IgD-negative memory B cell (primary cell): ENCODE measurements around the gene TMEM145. TPM values are rescaled to one million over a fixed set of nuclear protein-coding genes. Genes with fewer than 3 reads are reported as not detected.

Experiments
- H3K27ac Mint-ChIP-seq, 3 donors: one replicate each; pipeline ENCODE4 v1.8.0; 2020 to 2022; ENCODE audit warnings: mild to moderate bottlenecking in 3 of 3, mixed read lengths in 3 of 3, moderate library complexity in 1 of 3
- H3K27me3 Mint-ChIP-seq: one replicate; pipeline ENCODE4 v1.8.0; 2021; ENCODE audit warnings: mixed read lengths
- H3K36me3 Mint-ChIP-seq: one replicate; pipeline ENCODE4 v1.8.0; 2020; ENCODE audit warnings: mild to moderate bottlenecking, mixed read lengths
- H3K4me1 Mint-ChIP-seq, 3 donors: one replicate each; pipeline ENCODE4 v1.8.0; 2020 to 2022; ENCODE audit warnings: mixed read lengths in 3 of 3, mild to moderate bottlenecking in 1 of 3
- H3K4me3 Mint-ChIP-seq, 4 donors: one replicate each; pipeline ENCODE4 v1.8.0; 2020 to 2022; ENCODE audit warnings: mild to moderate bottlenecking in 4 of 4, mixed read lengths in 4 of 4, moderate library complexity in 3 of 4
- H3K9me3 Mint-ChIP-seq, 3 donors: one replicate each; pipeline ENCODE4 v1.8.0; 2020 to 2021; ENCODE audit warnings: mixed read lengths in 3 of 3, mild to moderate bottlenecking in 1 of 3
- polyA plus RNA-seq: library from polyadenylated mRNA; unstranded; fragments of 300-500 nt; fragmentation: Illumina TruSeq; gene quantifications from one replicate; pipeline ENCODE4 v1.2.3, GENCODE V29; 2021

Gene TMEM145
- polyA plus RNA-seq, 1 donor from 2014 or later, result not detected

DNA sequence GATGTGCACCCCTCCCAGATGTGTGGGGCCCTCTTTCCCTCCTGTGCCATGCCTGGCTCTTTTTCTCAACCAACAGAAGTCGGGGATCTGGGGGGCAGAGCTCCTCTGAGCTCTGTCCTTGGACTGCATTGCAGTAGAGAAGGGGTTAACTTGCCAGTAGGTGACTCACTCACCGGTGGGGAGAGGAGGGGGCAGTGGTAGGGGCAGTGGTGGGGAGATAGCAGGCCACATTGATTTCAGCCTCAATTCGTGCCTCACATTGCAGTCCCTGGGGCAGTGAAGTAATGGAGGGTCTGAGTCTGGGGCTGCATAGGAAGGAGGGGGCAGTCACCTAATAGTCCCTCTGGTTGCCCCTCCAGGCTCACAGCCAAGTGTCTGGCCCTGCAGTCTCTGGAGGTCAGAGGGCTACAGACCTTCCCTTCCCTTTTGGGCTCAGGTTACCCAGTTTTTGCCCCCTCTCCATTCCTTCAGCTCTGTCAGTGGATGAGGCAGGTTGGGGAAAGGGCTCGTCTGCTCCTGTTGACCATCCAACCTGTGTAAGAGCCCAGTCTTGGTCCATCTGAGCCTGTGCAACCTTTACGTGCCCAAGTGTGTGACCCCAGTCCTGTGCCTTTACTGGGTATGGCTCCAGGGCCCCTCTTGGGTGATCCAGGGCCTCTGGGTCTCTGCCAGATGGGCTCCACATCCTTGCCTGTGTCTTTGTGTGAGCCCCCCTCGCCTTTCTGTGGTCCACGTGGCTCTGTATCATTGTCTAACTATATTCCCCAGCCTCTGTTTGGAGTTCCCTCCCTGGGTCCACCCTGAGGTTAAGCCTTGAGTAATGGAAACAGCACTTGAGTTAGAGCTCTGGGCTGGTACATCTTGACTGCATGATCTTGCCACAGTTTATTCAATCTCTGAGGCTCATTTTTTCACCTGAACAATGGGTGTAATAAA lies 31.0 kb upstream of the TMEM145 start:
- Mint-ChIP-seq H3K9me3 (no peaks in the 10 kb centered on the region), H3K4me1 (peaks cover 0 to 41% (median 30%) of the 10 kb centered on the region in 3 donors), H3K27ac (peak overlapping the region in 1 of 3 donors; percentile 94), H3K27me3 (no peaks in the 10 kb centered on the region), H3K4me3 (peak overlapping the region in 3 of 4 donors; percentile 74 to 81 (median 81)), H3K36me3 (peaks cover 4% of the 10 kb centered on the region)

DNA sequence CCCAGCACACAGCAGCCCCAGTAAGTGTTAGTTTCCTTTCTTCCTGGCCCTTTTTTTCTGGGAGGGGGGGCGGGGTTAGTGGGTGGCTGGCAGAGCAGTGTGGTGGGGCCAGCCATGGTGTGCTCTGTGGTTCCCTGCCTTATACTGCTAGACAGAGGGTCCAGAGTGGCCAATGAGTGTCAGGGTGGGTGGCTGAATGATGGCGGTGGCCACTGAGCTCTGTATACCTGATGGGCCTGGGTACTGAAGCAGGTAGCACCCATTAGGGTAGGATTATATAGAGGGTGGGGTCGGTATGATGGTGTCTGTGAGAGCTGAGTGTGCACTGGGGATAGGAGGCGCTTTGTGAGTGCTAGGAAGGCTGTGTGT lies 30.3 kb upstream of the TMEM145 start:
- peaks cover 0 to 41% (median 30%) of the 10 kb centered on the region in 3 donors for H3K4me1 Mint-ChIP-seq
- H3K4me3 Mint-ChIP-seq, result peak overlapping the region in 2 of 4 donors; percentile 74
- H3K27ac Mint-ChIP-seq, result peak overlapping the region in 1 of 3 donors; percentile 94
- no peaks in the 10 kb centered on the region for H3K9me3 Mint-ChIP-seq
- H3K27me3 Mint-ChIP-seq, result no peaks in the 10 kb centered on the region
- H3K36me3 Mint-ChIP-seq, result peaks cover 4% of the 10 kb centered on the region

DNA sequence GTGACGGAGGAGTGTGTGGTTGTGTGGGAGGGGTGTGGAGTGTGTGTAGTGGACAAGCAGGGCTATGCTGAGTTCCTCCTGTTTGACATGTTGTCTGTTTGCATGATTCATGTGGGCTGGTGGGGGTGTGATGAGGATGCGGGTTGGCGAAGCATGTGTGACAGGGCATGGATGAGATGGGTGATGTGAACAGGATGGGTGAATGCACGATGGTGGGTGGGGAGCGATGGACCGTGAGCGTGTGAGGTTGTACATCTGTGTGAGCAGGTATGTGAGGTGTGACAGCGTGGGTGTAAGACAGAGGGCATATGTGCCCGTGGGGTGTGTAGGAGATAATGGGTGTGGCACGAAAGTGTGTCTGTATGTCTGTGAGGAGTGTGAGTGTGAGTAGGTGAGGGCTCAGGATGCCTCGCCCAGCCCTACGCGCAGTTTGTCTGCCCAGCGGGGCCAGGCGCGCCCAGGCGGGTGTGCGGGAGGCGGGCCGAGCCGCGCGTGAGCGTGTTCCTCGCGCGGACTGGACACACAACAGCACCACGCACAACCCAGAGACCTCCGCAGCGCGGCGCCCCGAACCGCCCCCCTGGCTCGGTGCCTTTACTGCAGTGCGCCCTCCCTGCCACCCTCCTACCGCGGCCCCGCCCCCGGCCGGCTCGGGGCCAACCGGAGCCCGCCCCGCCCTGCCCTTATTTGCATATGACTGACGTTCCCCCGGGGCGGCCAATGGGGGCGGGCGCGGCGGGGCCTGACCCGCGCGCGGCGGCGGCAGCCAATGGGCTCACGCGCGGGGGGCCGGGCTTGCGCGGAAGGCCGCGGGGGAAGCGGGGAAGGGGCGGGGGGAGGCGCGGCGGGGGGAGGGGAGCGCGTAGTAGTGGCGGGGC lies 29.7 kb upstream of the TMEM145 start:
- H3K9me3 Mint-ChIP-seq, result no peaks in the 10 kb centered on the region
- no peak overlapping the region for H3K4me3 Mint-ChIP-seq
- no peaks in the 10 kb centered on the region for H3K27me3 Mint-ChIP-seq
- H3K27ac Mint-ChIP-seq, result no peak overlapping the region
- H3K36me3 Mint-ChIP-seq, result peaks cover 4% of the 10 kb centered on the region
- peaks cover 0 to 41% (median 32%) of the 10 kb centered on the region in 3 donors for H3K4me1 Mint-ChIP-seq

DNA sequence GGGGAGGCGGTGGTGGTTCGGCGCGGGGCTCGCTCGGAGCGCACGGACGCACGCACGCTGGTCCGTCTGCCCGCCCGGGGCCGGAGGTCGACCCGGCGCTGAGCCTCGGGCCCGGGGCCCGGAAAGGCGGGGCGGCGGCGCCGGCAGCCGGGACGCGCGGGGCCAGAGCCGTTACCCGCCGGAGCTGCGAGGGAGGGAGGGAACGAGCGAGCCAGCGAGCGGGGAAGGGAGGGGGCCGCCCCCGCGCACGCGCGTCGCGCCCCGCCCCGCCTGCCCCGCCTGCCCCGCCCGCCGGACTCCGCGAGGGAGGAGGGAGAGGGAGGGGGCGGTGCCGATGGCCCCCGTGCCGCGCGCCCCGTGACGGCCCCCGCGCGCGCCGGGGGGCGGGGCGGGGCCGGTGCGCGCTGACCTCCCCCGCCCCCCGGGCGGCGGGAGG lies 29.0 kb upstream of the TMEM145 start:
- H3K9me3 Mint-ChIP-seq, result no peaks in the 10 kb centered on the region

DNA sequence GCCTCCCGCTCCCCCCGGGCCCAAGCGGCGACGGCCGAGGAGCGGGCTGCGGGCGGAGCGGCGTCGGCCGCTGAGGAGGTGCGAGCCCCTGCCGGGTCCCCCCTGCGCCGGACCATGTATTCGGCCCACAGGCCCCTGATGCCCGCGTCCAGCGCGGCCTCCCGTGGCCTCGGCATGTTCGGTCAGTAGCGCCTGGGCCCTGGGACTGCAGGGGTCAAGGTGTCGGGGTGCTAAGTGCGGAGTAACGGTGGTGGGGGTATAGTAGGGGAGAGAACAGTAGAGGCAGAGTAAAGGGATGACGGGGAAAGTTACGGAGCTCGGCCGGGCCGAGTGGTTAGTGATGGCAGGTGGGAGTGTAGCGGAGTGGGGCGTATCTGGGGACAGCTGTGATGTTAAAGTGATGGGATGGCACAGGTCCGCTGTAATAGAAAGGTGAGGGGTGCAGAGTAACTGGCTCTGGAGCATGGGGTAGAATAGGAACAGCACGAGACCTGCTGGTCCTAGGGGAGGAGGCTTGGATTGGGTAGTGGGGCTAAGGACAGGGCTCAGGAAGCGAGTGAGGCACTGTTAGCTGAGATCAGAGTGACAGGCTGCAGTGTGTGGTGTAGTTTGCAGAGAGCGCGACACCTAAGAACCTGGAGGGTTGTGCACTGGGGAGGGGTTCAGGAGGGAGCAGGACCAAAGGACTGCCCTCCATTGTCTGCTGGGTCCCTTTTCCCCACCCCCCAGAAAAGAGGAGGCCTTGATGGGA lies 28.3 kb upstream of the TMEM145 start:
- H3K27me3 Mint-ChIP-seq, result no peaks in the 10 kb centered on the region
- no peaks in the 10 kb centered on the region for H3K9me3 Mint-ChIP-seq
- H3K4me1 Mint-ChIP-seq, result peaks cover 0 to 29% (median 26%) of the 10 kb centered on the region in 3 donors
- peaks cover 4% of the 10 kb centered on the region for H3K36me3 Mint-ChIP-seq
- peak overlapping the region; percentile 77 to 95 (median 92) for H3K4me3 Mint-ChIP-seq
- peak overlapping the region; percentile 82 to 95 (median 93) for H3K27ac Mint-ChIP-seq

More for the DNA sequence above, 29.0 kb upstream of the TMEM145 start:
- Mint-ChIP-seq H3K27ac (no peak overlapping the region), H3K4me3 (no peak overlapping the region), H3K36me3 (peaks cover 4% of the 10 kb centered on the region), H3K27me3 (no peaks in the 10 kb centered on the region), H3K4me1 (peaks cover 0 to 35% (median 32%) of the 10 kb centered on the region in 3 donors)

DNA sequence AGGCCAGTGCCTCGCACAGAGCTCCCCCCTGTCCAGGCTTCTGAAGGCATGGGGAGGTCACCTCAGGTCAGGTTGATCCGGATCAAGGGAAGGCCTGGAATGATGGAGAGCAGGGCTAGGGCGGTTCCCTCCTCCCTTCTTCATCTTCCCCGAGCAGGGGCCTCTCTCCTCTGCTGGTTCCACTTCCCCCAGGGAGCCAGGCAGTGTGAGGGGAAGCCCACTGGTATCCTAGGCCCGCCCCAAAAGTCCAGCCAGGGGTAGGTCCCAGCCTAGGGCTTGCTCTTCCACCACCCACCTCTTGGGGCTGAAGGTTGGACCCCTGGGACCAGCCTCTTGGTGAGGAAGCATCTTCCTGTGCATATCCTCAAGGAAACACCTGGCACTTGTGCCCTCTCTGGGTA lies 27.6 kb upstream of the TMEM145 start:
- Mint-ChIP-seq H3K27me3 (no peaks in the 10 kb centered on the region), H3K9me3 (no peaks in the 10 kb centered on the region), H3K27ac (peak overlapping the region in 2 of 3 donors; percentile 82 to 93), H3K4me3 (peak overlapping the region; percentile 77 to 95 (median 92)), H3K36me3 (peaks cover 4% of the 10 kb centered on the region), H3K4me1 (peaks cover 0 to 29% (median 26%) of the 10 kb centered on the region in 3 donors)

DNA sequence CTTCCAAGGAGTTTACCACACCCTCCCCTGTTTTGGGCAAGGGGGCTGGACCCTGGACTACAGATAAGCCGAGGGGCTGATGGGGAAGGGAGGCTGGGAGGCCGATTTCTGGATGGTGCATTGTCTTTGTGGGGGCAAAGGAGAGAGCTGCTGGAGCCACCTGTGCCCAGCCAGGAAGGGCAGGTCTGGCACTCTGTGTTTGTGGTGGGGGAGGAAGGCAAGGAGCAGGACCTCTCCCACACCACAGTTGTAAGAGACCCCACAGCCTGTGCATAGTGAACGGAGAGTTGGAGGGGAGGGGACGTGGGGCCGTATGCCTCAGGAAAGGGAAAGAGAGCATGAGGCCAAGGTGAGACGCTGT lies 27.1 kb upstream of the TMEM145 start:
- H3K4me1 Mint-ChIP-seq, result peaks cover 0 to 29% (median 26%) of the 10 kb centered on the region in 3 donors
- peaks cover 4% of the 10 kb centered on the region for H3K36me3 Mint-ChIP-seq
- no peaks in the 10 kb centered on the region for H3K9me3 Mint-ChIP-seq
- peak overlapping the region; percentile 77 to 95 (median 92) for H3K4me3 Mint-ChIP-seq
- H3K27ac Mint-ChIP-seq, result peak overlapping the region; percentile 81 to 84 (median 82)
- no peaks in the 10 kb centered on the region for H3K27me3 Mint-ChIP-seq

DNA sequence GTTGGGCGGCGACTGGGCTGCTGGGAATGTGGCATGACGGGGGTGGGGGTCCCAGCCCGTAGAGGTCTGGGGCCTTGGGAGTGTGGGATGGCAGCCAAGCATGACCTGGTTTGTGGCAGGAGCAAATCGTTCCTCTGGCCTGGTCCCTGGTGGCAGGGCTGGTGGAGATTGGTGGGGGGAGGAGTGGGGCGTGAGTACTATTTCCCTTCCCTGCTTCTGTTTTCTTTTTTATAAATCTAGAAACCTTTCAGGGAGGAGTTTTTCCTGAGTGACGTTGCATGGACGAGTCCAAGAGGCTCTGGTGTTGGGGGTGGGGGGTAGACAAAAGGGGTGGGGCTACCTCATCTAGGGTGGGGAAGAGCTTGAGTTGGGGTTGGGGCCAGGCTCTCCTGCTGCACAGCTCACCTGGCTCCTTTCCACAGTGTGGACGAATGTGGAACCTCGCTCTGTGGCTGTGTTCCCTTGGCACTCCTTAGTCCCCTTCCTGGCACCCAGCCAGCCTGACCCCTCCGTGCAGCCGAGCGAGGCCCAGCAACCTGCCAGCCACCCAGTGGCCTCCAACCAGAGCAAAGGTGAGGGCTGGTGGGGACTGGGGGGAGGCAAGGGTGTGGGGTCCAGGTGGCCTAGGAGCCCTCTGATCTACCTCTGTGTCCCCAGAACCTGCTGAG lies 26.6 kb upstream of the TMEM145 start:
- H3K4me1 Mint-ChIP-seq, result peaks cover 0 to 28% (median 27%) of the 10 kb centered on the region in 3 donors
- peak overlapping the region; percentile 81 to 84 (median 82) for H3K27ac Mint-ChIP-seq
- H3K4me3 Mint-ChIP-seq, result peak overlapping the region; percentile 30 to 95 (median 86)
- no peaks in the 10 kb centered on the region for H3K9me3 Mint-ChIP-seq
- H3K27me3 Mint-ChIP-seq, result no peaks in the 10 kb centered on the region
- H3K36me3 Mint-ChIP-seq, result peaks cover 4% of the 10 kb centered on the region

DNA sequence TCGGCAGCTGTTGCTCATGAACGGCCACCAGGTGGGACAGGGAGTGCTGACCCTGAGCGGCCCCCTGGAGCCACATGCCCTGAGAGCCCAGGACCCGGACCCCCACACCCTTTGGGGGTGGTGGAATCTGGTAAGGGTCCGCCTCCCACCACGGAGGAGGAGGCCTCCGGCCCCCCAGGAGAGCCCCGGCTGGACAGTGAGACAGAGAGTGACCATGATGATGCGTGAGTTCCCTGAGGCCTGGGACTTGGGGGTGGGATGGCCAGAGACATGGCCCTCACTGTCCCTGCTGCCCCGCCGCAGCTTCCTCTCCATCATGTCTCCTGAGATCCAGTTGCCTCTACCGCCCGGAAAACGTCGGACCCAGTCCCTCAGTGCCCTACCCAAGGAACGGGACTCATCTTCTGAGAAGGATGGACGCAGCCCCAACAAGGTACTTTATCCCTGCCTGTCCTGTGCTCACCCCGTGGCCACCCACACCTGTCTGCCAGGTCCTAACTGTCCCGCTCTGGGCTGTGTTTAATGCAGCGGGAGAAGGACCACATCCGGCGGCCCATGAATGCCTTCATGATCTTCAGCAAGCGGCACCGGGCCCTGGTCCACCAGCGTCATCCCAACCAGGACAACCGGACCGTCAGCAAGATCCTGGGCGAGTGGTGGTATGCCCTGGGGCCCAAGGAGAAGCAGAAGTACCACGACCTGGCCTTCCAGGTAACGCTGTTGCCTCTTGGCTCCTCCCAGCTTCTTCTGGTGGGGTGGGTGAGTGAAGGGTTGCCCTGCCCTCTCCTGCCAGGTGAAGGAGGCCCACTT lies 25.9 kb upstream of the TMEM145 start:
- H3K4me3 Mint-ChIP-seq, result no peak overlapping the region
- H3K36me3 Mint-ChIP-seq, result peaks cover 4% of the 10 kb centered on the region
- no peaks in the 10 kb centered on the region for H3K27me3 Mint-ChIP-seq
- H3K4me1 Mint-ChIP-seq, result peaks cover 0 to 23% (median 21%) of the 10 kb centered on the region in 3 donors
- H3K9me3 Mint-ChIP-seq, result no peaks in the 10 kb centered on the region
- H3K27ac Mint-ChIP-seq, result no peak overlapping the region

DNA sequence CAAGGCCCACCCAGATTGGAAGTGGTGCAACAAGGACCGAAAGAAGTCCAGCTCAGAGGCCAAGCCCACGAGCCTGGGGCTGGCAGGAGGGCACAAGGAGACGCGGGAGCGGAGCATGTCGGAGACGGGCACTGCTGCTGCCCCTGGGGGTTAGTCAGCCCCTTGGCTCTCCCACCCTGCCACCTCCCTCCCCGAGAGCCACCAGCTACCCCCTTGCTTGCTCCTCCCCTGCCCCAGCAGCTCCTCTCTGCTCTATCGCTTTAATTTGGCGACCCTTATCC lies 25.3 kb upstream of the TMEM145 start:
- Mint-ChIP-seq H3K36me3 (peaks cover 4% of the 10 kb centered on the region), H3K9me3 (no peaks in the 10 kb centered on the region), H3K4me3 (no peak overlapping the region), H3K4me1 (peaks cover 0 to 19% (median 16%) of the 10 kb centered on the region in 3 donors), H3K27me3 (no peaks in the 10 kb centered on the region), H3K27ac (peak overlapping the region in 2 of 3 donors; percentile 23 to 56)

DNA sequence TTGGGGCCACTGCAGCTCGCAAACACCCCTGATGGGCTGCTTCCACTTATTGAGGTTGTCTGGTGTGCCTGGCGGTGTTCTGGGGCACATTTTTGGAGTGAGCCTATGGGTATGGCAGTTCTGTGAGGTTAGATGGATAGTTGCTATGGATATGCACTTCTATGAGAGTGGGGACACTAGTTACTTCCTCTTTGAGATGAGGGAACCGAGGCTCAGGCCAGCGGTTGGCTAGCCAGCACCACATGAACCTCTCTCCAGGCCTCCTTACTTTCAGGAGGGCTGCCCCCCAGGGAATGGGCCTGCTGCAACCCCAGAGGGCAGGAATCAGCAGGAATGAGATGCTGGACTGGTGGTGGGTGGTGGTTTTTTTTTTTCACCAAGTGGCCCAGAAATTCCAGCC lies 24.7 kb upstream of the TMEM145 start:
- Mint-ChIP-seq H3K9me3 (no peaks in the 10 kb centered on the region), H3K4me3 (peak overlapping the region in 1 of 4 donors; percentile 33), H3K36me3 (peaks cover 4% of the 10 kb centered on the region), H3K27me3 (no peaks in the 10 kb centered on the region), H3K27ac (peak overlapping the region in 2 of 3 donors; percentile 23 to 56), H3K4me1 (peaks cover 0 to 19% (median 16%) of the 10 kb centered on the region in 3 donors)

DNA sequence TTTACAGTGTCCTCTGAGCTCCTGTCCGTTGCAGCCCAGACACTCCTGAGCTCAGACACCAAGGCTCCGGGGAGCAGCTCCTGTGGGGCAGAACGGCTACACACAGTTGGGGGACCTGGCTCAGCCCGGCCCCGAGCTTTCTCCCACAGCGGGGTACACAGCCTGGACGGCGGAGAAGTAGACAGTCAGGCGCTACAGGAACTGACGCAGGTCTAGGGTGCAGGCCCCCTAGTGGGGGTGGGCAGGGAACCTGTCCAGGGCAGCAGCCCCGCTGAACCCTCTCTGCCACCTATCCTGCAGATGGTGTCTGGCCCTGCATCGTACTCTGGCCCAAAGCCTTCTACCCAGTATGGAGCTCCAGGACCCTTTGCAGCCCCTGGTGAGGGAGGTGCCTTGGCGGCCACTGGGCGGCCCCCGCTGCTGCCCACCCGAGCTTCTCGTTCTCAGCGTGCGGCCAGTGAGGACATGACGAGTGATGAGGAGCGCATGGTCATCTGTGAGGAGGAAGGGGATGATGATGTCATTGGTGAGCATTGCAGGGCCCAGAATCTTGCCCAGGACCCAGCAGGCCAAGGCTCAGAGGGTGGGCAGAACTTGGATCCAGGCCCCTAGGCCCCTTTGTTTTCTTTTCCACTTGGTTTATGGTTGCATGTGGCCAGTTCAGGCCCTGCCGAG lies 24.1 kb upstream of the TMEM145 start:
- H3K27ac Mint-ChIP-seq, result peak overlapping the region in 1 of 3 donors; percentile 23
- peaks cover 0 to 19% (median 16%) of the 10 kb centered on the region in 3 donors for H3K4me1 Mint-ChIP-seq

DNA sequence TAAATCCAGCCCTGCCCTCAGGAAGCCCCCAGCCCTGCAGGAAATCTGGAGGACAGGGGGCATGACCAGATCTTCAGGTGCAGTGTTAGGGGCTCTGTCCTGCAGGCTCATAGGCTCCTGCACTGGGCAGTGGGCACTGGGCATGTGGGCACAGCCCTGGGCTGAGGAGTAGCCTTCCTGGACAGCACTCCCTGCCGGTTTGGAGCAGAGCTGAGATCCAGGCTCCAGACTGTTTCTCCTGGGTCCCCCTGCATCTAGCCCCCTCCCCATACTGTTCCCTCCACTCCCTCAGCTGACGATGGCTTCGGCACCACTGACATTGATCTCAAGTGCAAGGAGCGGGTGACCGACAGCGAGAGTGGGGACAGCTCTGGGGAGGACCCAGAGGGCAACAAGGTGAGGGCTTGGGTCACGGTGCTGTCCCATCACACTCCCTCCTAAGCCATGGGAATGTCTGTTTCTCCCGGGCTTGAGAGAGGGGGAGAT lies 23.5 kb upstream of the TMEM145 start:
- no peaks in the 10 kb centered on the region for H3K27me3 Mint-ChIP-seq
- H3K4me1 Mint-ChIP-seq, result peaks cover 0 to 19% (median 16%) of the 10 kb centered on the region in 3 donors
- H3K9me3 Mint-ChIP-seq, result no peaks in the 10 kb centered on the region
- H3K4me3 Mint-ChIP-seq, result peak overlapping the region in 1 of 4 donors; percentile 20
- peaks cover 4% of the 10 kb centered on the region for H3K36me3 Mint-ChIP-seq
- H3K27ac Mint-ChIP-seq, result no peak overlapping the region

More for the DNA sequence above, 24.1 kb upstream of the TMEM145 start:
- Mint-ChIP-seq H3K27me3 (no peaks in the 10 kb centered on the region), H3K4me3 (peak overlapping the region in 1 of 4 donors; percentile 33), H3K36me3 (peaks cover 4% of the 10 kb centered on the region), H3K9me3 (no peaks in the 10 kb centered on the region)
